HepG2 (cell line): ENCODE measurements around the gene TPX2. TPM values are rescaled to one million over a fixed set of nuclear protein-coding genes. Genes with fewer than 3 reads are reported as not detected.

Experiments
- CBX5 ChIP-seq: sonication (generic); formaldehyde crosslinking; IDR thresholded peaks from 2 replicates; pipeline ENCODE4 v1.4.0; 2020; ENCODE audit warnings: missing genetic modification reagents, borderline replicate concordance
- CEBPB ChIP-seq: IDR thresholded peaks from 2 replicates; pipeline ENCODE4 v1.6.1; 2011; ENCODE audit warnings: low read depth, low read length, improper control_type of control experiment, borderline replicate concordance
- MED8 ChIP-seq: sonication (generic); formaldehyde crosslinking; IDR thresholded peaks from 2 replicates; pipeline ENCODE4 v1.8.1; 2023; ENCODE audit warnings: mild to moderate bottlenecking, missing genetic modification reagents; ENCODE audit not compliant: insufficient replicate concordance
- MTF1 ChIP-seq: sonication (generic); formaldehyde crosslinking; IDR thresholded peaks from 2 replicates; pipeline ENCODE4 v1.5.0; 2020; ENCODE audit warnings: missing genetic modification reagents
- NCOA5 ChIP-seq: sonication (generic); formaldehyde crosslinking; IDR thresholded peaks from 2 replicates; pipeline ENCODE4 v1.4.0; 2020; ENCODE audit warnings: missing genetic modification reagents
- NR2F6 ChIP-seq, 2 experiments: IDR thresholded peaks; 2 replicates each; pipeline ENCODE4 v1.6.1; 2016; ENCODE audit warnings: antibody characterized with exemption in 1 of 2, mild to moderate bottlenecking in 1 of 2
- PHB2 ChIP-seq: fragments of 450-650 bp; IDR thresholded peaks from 2 replicates; pipeline ENCODE4 v1.6.1; 2018; ENCODE audit not compliant: partially characterized antibody
- PHF8 ChIP-seq: sonication (generic); formaldehyde crosslinking; IDR thresholded peaks from 2 replicates; pipeline ENCODE4 v1.5.0; 2020; ENCODE audit warnings: missing genetic modification reagents
- RXRB ChIP-seq: IDR thresholded peaks from 2 replicates; pipeline ENCODE4 v1.6.1; 2016; ENCODE audit warnings: borderline replicate concordance, missing genetic modification reagents, missing compliant biosample characterization
- SMAD3 ChIP-seq: sonication (generic); formaldehyde crosslinking; IDR thresholded peaks from 2 replicates; pipeline ENCODE4 v1.4.0; 2020; ENCODE audit warnings: missing genetic modification reagents
- SRSF9 ChIP-seq: fragments of 200-400 bp; formaldehyde crosslinking; IDR thresholded peaks from 2 replicates; pipeline ENCODE4 v1.6.1; 2018; ENCODE audit warnings: borderline replicate concordance, mild to moderate bottlenecking, low read depth, low read length; ENCODE audit not compliant: insufficient read depth, poor library complexity, severe bottlenecking
- ZBTB21 ChIP-seq: sonication (generic); formaldehyde crosslinking; IDR thresholded peaks from 2 replicates; pipeline ENCODE4 v1.4.0; 2020; ENCODE audit warnings: missing genetic modification reagents
- ZNF230 ChIP-seq: sonication (generic); formaldehyde crosslinking; IDR thresholded peaks from 2 replicates; pipeline ENCODE4 v1.4.0; 2020; ENCODE audit warnings: mild to moderate bottlenecking, missing genetic modification reagents
- ZNF768 ChIP-seq: sonication (generic); formaldehyde crosslinking; IDR thresholded peaks from 2 replicates; pipeline ENCODE4 v1.4.0; 2020; ENCODE audit warnings: missing genetic modification reagents
- ZNF781 ChIP-seq: sonication (generic); formaldehyde crosslinking; IDR thresholded peaks from 2 replicates; pipeline ENCODE4 v1.5.1; 2020; ENCODE audit warnings: borderline replicate concordance, mild to moderate bottlenecking, missing genetic modification reagents; ENCODE audit errors: not compliant biosample characterization
- ZNF878 ChIP-seq: sonication (generic); formaldehyde crosslinking; IDR thresholded peaks from 2 replicates; pipeline ENCODE4 v1.8.1; 2023; ENCODE audit warnings: mild to moderate bottlenecking, missing genetic modification reagents, moderate library complexity
- ZSCAN20 ChIP-seq: sonication (generic); formaldehyde crosslinking; IDR thresholded peaks from 2 replicates; pipeline ENCODE4 v1.4.0; 2020; ENCODE audit warnings: missing genetic modification reagents, mild to moderate bottlenecking, borderline replicate concordance
- polyA plus RNA-seq, 8 experiments: library from polyadenylated mRNA; depleted of rRNA in 3 of 8; stranded (reverse) in 7 of 8; unstranded in 1 of 8; fragments of >200 nt; fragmentation: Illumina TruSeq in 4 of 8; extraction: Trizol in 4 of 8; gene quantifications; 2 replicates each; pipeline versions ENCODE4 v1.2.1 to v1.2.3, GENCODE V29; 2011 to 2016; ENCODE audit warnings: low read depth in 4 of 8, missing spikeins in 1 of 8, mixed read lengths in 1 of 8; ENCODE audit not compliant: insufficient read depth in 1 of 8
- total RNA-seq, 5 experiments: library from RNA; depleted of rRNA; stranded (reverse); fragments of >200 nt; fragmentation: Illumina TruSeq; extraction: Trizol; gene quantifications; 2 replicates each; pipeline ENCODE4 v1.2.3, GENCODE V29; 2016; ENCODE audit warnings: low read depth in 1 of 5
- TF ChIP-seq, protein P1 (sequence below): sonication (generic); formaldehyde crosslinking; IDR thresholded peaks from 2 replicates; pipeline ENCODE4 v1.4.0; 2020; ENCODE audit warnings: missing genetic modification reagents
- TF ChIP-seq, protein P2 (sequence below): sonication (generic); formaldehyde crosslinking; IDR thresholded peaks from 2 replicates; pipeline ENCODE4 v1.4.0; 2020; ENCODE audit warnings: missing genetic modification reagents
- TF ChIP-seq, protein P3 (sequence below): sonication (generic); formaldehyde crosslinking; IDR thresholded peaks from 2 replicates; pipeline ENCODE4 v1.4.0; 2020; ENCODE audit warnings: missing genetic modification reagents
- TF ChIP-seq, protein P4 (sequence below): sonication (generic); formaldehyde crosslinking; IDR thresholded peaks from 2 replicates; pipeline ENCODE4 v1.4.0; 2020; ENCODE audit warnings: missing genetic modification reagents

Gene TPX2
- total and polyA plus RNA-seq, 2 of the 13 experiments (the other 11 are each of a cell fraction or from before 2014, with no cell fraction given), result 34.3 to 124 TPM

DNA sequence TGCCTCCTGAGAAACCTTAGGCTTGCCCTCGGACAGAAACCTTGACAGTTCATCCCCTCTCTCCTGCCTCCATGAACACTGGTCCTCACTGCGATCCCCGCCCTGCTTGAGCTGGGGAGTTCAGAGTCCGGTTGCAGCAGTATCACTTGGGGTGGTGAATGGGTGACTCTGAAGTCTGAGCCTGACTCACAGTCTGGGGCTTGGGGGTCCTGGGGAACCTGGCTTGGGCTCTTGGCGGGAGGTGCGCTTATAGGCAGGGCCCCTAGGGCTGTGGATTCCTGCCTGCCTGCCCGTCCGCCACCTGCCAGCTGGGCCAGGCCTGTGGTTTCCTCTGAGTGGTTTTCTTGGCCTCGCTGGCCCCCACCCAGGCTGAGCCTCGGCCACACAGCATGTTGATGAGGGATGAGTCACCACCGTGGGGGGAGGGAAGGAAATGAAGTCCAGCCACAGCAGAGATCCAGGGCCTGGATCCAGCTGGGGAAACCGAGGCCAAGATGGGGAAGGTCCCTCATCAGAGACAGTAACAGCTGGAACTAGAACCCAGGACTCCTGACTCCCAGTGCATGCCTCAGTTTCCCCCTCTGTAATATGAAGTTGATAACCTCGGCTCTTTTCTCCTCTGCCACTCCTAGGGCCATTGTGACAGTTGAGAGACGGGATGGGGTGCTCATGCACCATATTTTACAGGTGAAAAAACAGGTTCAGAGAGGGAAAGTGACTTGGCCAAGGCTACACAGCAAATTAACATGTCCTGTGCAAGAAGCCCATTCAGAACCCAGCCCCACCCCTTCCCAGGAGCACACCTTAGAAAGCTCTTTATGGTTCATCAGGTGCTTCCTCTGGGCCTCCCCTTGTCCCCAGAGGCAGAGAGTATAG, 97.1 kb downstream of the TPX2 start (continued):
- TF ChIP-seq ZBTB21 (CRISPR knock-in tag), result no peak
- 0 out of 2 replicates have a peak, but pooled peaks have one; percentile 32 for TF ChIP-seq SMAD3 (CRISPR knock-in tag)
- 0 out of 2 replicates have a peak, but pooled peaks have one; percentile 36 for TF ChIP-seq RXRB (CRISPR knock-in tag)
- TF ChIP-seq, protein P1, sequence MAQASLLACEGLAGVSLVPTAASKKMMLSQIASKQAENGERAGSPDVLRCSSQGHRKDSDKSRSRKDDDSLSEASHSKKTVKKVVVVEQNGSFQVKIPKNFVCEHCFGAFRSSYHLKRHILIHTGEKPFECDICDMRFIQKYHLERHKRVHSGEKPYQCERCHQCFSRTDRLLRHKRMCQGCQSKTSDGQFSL (CRISPR knock-in tag), result no peak
- TF ChIP-seq ZNF878 (CRISPR knock-in tag), result no peak
- no peak for TF ChIP-seq ZNF781
- no peak for TF ChIP-seq MTF1 (CRISPR knock-in tag)
- TF ChIP-seq CEBPB, result no peak
- TF ChIP-seq NR2F6 (IDR thresholded peaks at IDR 0.05), result no peak
- TF ChIP-seq NR2F6 (CRISPR knock-in tag; IDR thresholded peaks at IDR 0.05), result 0 out of 2 replicates have a peak, but pooled peaks have one; percentile 11
- TF ChIP-seq, protein P2, sequence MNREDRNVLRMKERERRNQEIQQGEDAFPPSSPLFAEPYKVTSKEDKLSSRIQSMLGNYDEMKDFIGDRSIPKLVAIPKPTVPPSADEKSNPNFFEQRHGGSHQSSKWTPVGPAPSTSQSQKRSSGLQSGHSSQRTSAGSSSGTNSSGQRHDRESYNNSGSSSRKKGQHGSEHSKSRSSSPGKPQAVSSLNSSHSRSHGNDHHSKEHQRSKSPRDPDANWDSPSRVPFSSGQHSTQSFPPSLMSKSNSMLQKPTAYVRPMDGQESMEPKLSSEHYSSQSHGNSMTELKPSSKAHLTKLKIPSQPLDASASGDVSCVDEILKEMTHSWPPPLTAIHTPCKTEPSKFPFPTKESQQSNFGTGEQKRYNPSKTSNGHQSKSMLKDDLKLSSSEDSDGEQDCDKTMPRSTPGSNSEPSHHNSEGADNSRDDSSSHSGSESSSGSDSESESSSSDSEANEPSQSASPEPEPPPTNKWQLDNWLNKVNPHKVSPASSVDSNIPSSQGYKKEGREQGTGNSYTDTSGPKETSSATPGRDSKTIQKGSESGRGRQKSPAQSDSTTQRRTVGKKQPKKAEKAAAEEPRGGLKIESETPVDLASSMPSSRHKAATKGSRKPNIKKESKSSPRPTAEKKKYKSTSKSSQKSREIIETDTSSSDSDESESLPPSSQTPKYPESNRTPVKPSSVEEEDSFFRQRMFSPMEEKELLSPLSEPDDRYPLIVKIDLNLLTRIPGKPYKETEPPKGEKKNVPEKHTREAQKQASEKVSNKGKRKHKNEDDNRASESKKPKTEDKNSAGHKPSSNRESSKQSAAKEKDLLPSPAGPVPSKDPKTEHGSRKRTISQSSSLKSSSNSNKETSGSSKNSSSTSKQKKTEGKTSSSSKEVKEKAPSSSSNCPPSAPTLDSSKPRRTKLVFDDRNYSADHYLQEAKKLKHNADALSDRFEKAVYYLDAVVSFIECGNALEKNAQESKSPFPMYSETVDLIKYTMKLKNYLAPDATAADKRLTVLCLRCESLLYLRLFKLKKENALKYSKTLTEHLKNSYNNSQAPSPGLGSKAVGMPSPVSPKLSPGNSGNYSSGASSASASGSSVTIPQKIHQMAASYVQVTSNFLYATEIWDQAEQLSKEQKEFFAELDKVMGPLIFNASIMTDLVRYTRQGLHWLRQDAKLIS (CRISPR knock-in tag), result no peak
- no peak for TF ChIP-seq ZNF230
- TF ChIP-seq MED8 (CRISPR knock-in tag), result no peak
- peak; percentile 34; the same call in 1 of the 2 replicates for TF ChIP-seq PHF8
- no peak for TF ChIP-seq SRSF9
- TF ChIP-seq, protein P3, sequence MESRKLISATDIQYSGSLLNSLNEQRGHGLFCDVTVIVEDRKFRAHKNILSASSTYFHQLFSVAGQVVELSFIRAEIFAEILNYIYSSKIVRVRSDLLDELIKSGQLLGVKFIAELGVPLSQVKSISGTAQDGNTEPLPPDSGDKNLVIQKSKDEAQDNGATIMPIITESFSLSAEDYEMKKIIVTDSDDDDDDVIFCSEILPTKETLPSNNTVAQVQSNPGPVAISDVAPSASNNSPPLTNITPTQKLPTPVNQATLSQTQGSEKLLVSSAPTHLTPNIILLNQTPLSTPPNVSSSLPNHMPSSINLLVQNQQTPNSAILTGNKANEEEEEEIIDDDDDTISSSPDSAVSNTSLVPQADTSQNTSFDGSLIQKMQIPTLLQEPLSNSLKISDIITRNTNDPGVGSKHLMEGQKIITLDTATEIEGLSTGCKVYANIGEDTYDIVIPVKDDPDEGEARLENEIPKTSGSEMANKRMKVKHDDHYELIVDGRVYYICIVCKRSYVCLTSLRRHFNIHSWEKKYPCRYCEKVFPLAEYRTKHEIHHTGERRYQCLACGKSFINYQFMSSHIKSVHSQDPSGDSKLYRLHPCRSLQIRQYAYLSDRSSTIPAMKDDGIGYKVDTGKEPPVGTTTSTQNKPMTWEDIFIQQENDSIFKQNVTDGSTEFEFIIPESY (CRISPR knock-in tag), result no peak
- no peak for TF ChIP-seq ZSCAN20 (CRISPR knock-in tag)
- TF ChIP-seq NCOA5, result no peak
- TF ChIP-seq, protein P4, sequence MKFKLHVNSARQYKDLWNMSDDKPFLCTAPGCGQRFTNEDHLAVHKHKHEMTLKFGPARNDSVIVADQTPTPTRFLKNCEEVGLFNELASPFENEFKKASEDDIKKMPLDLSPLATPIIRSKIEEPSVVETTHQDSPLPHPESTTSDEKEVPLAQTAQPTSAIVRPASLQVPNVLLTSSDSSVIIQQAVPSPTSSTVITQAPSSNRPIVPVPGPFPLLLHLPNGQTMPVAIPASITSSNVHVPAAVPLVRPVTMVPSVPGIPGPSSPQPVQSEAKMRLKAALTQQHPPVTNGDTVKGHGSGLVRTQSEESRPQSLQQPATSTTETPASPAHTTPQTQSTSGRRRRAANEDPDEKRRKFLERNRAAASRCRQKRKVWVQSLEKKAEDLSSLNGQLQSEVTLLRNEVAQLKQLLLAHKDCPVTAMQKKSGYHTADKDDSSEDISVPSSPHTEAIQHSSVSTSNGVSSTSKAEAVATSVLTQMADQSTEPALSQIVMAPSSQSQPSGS (CRISPR knock-in tag), result no peak
- TF ChIP-seq ZNF768 (CRISPR knock-in tag), result peak; percentile 87; the same call in 1 of the 2 replicates
- peak; percentile 70; the same call in 1 of the 2 replicates for TF ChIP-seq CBX5 (CRISPR knock-in tag)
- TF ChIP-seq PHB2, result no peak
